Measurements from ENCODE around the gene PDE4B. TPM values are rescaled to one million over a fixed set of nuclear protein-coding genes. Genes with fewer than 3 reads are reported as not detected.

The PDE4B gene
- total RNA-seq, 2 experiments from 2014 or later: 2.4 to 3.1 TPM

- H3K9me2 ChIP-seq (ENCODE audit: insufficient read depth, low read length): no peaks in the 10 kb centered on the region
- H3K9me3 ChIP-seq (ENCODE audit: low read length): no peaks in the 10 kb centered on the region
- H4K20me1 ChIP-seq (ENCODE audit: insufficient read depth, low read length): no peaks in the 10 kb centered on the region
- H3K4me3 ChIP-seq (ENCODE audit: low read depth, low read length, poor library complexity, severe bottlenecking): no peak overlapping the region
- H3K36me3 ChIP-seq (ENCODE audit: insufficient read depth, low read length): no peaks in the 10 kb centered on the region
- H2AFZ ChIP-seq (ENCODE audit: low read length): no peak overlapping the region
- TF ChIP-seq CTCF (conservative IDR thresholded peaks at IDR 0.05; ENCODE audit: low read length) (no peak), EZH2phosphoT487 (IDR thresholded peaks at IDR 0.05; ENCODE audit: borderline replicate concordance, low read depth, low read length) (no peak)
- no peaks in the 10 kb centered on the region for H3K79me2 ChIP-seq (ENCODE audit: insufficient read depth, low read depth, low read length)
- no peak overlapping the region for H3K27ac ChIP-seq (ENCODE audit: low read depth, low read length, poor library complexity, severe bottlenecking)
- CTCF ChIA-PET (ENCODE audit: unreplicated experiment): no interaction called here
- no peak overlapping the region for H3K4me2 ChIP-seq (ENCODE audit: low read length)
- BruUV-seq (replicated peaks): no TSS peak
- no peaks in the 10 kb centered on the region for H3K4me1 ChIP-seq (ENCODE audit: insufficient read depth, low read length, poor library complexity, severe bottlenecking)
- no peak for DNase-seq (ENCODE audit: low spot score)
- POLR2A ChIA-PET: interaction anchor here (0.9 kb wide), 1 partner anchor 11 kb away, joined by 4 read pairs; no protein-coding TSS in a partner anchor
- intact Hi-C loops (cut with micrococcal nuclease; ENCODE audit: unreplicated experiment): no loop called here
Measured at GRCh38 chr1:66197785-66198184, 405.1 kb downstream of the PDE4B start.

- BruUV-seq (replicated peaks): no TSS peak
- no peak overlapping the region for H3K4me3 ChIP-seq (ENCODE audit: low read depth, low read length, poor library complexity, severe bottlenecking)
- H4K20me1 ChIP-seq (ENCODE audit: insufficient read depth, low read length): no peaks in the 10 kb centered on the region
- H2AFZ ChIP-seq (ENCODE audit: low read length): no peak overlapping the region
- H3K27ac ChIP-seq (ENCODE audit: low read depth, low read length, poor library complexity, severe bottlenecking): no peak overlapping the region
- H3K4me2 ChIP-seq (ENCODE audit: low read length): no peak overlapping the region
- POLR2A ChIA-PET: interaction anchor here (1.0 kb wide), 1 partner anchor 26 kb away, joined by 3 read pairs; no protein-coding TSS in a partner anchor
- TF ChIP-seq EZH2phosphoT487 (IDR thresholded peaks at IDR 0.05; ENCODE audit: borderline replicate concordance, low read depth, low read length): no peak
- TF ChIP-seq CTCF (conservative IDR thresholded peaks at IDR 0.05; ENCODE audit: low read length): no peak
- DNase-seq (ENCODE audit: low spot score): no peak
- H3K9me3 ChIP-seq (ENCODE audit: low read length): no peaks in the 10 kb centered on the region
- intact Hi-C loops (cut with micrococcal nuclease; ENCODE audit: unreplicated experiment): no loop called here
- H3K36me3 ChIP-seq (ENCODE audit: insufficient read depth, low read length): no peaks in the 10 kb centered on the region
- CTCF ChIA-PET (ENCODE audit: unreplicated experiment): no interaction called here
- no peaks in the 10 kb centered on the region for H3K4me1 ChIP-seq (ENCODE audit: insufficient read depth, low read length, poor library complexity, severe bottlenecking)
- H3K9me2 ChIP-seq (ENCODE audit: insufficient read depth, low read length): no peaks in the 10 kb centered on the region
- H3K79me2 ChIP-seq (ENCODE audit: insufficient read depth, low read depth, low read length): no peaks in the 10 kb centered on the region
Measured at GRCh38 chr1:66206563-66207144, 414.0 kb downstream of the PDE4B start.

- no peak overlapping the region for H3K4me3 ChIP-seq (ENCODE audit: low read depth, low read length, poor library complexity, severe bottlenecking)
- ChIA-PET POLR2A (interaction anchor here (0.8 to 2.0 kb wide), 2 partner anchors 10 to 27 kb away, joined by 3 to 5 read pairs; no protein-coding TSS in a partner anchor), CTCF (ENCODE audit: unreplicated experiment) (no interaction called here)
- no peaks in the 10 kb centered on the region for H3K79me2 ChIP-seq (ENCODE audit: insufficient read depth, low read depth, low read length)
- no peak for DNase-seq (ENCODE audit: low spot score)
- H3K9me2 ChIP-seq (ENCODE audit: insufficient read depth, low read length): no peaks in the 10 kb centered on the region
- H4K20me1 ChIP-seq (ENCODE audit: insufficient read depth, low read length): no peaks in the 10 kb centered on the region
- intact Hi-C loops (cut with micrococcal nuclease; ENCODE audit: unreplicated experiment): no loop called here
- TF ChIP-seq EZH2phosphoT487 (IDR thresholded peaks at IDR 0.05; ENCODE audit: borderline replicate concordance, low read depth, low read length) (no peak), CTCF (conservative IDR thresholded peaks at IDR 0.05; ENCODE audit: low read length) (no peak)
- H3K36me3 ChIP-seq (ENCODE audit: insufficient read depth, low read length): no peaks in the 10 kb centered on the region
- no peak overlapping the region for H2AFZ ChIP-seq (ENCODE audit: low read length)
- BruUV-seq (replicated peaks): no TSS peak
- no peaks in the 10 kb centered on the region for H3K4me1 ChIP-seq (ENCODE audit: insufficient read depth, low read length, poor library complexity, severe bottlenecking)
- H3K4me2 ChIP-seq (ENCODE audit: low read length): no peak overlapping the region
- H3K27ac ChIP-seq (ENCODE audit: low read depth, low read length, poor library complexity, severe bottlenecking): no peak overlapping the region
- H3K9me3 ChIP-seq (ENCODE audit: low read length): no peaks in the 10 kb centered on the region
Measured at GRCh38 chr1:66207484-66207883, 414.8 kb downstream of the PDE4B start.
